ENCODE measurements around the gene TMEM38B.

- TF ChIP-seq CTCF (conservative IDR thresholded peaks at IDR 0.05; ENCODE audit: low read length) (no peak), EZH2phosphoT487 (IDR thresholded peaks at IDR 0.05; ENCODE audit: borderline replicate concordance, low read depth, low read length) (no peak)
Observed at GRCh38 chr9:105712297-105712696, 18.0 kb downstream of the TMEM38B start.
